MG63 (cell line): ENCODE data around the gene CRIP3. TPM values are rescaled to one million over a fixed set of nuclear protein-coding genes. Genes with fewer than 3 reads are reported as not detected.

ENCODE experiments used
- DNase-seq: peaks from one replicate; pipeline ENCODE4 v3.0.0-alpha.2; 2020
- H3K27me3 ChIP-seq: fragments of 250-450 bp; sonication (Bioruptor Pico); 2 replicates; pipeline ENCODE4 v1.5.1; 2020; ENCODE audit warnings: mild to moderate bottlenecking, moderate library complexity
- H3K36me3 ChIP-seq: fragments of 250-450 bp; sonication (Bioruptor Pico); 2 replicates; pipeline ENCODE4 v1.5.1; 2020; ENCODE audit warnings: mild to moderate bottlenecking, moderate library complexity
- H3K4me3 ChIP-seq: fragments of 250-450 bp; sonication (Bioruptor Pico); 2 replicates; pipeline ENCODE4 v1.5.1; 2020; ENCODE audit warnings: mild to moderate bottlenecking, moderate library complexity
- H3K9me3 ChIP-seq: fragments of 250-450 bp; sonication (Bioruptor Pico); 2 replicates; pipeline ENCODE4 v1.5.1; 2020; ENCODE audit warnings: mild to moderate bottlenecking, moderate library complexity
- total RNA-seq: library from RNA; depleted of rRNA; stranded (reverse); fragments of >200 nt; shearing (Covaris generic); gene quantifications from 2 replicates; pipeline ENCODE4 v1.2.3, GENCODE V29; 2014; ENCODE audit warnings: low replicate concordance

The CRIP3 gene
- total RNA-seq, 1 experiment from 2014 or later: not detected

GRCh38 chr6:43283514-43283901, 25.1 kb downstream of the CRIP3 start:
- DNase-seq: no peak
- no peaks in the 10 kb centered on the region for H3K36me3 ChIP-seq

GRCh38 chr6:43282636-43283513, 25.8 kb downstream of the CRIP3 start:
- H3K4me3 ChIP-seq: no peak overlapping the region
- no peaks in the 10 kb centered on the region for H3K27me3 ChIP-seq
- no peaks in the 10 kb centered on the region for H3K9me3 ChIP-seq
- no peak for DNase-seq
- H3K36me3 ChIP-seq: no peaks in the 10 kb centered on the region

More at GRCh38 chr6:43283514-43283901, 25.1 kb downstream of the CRIP3 start:
- Histone ChIP-seq H3K4me3 (no peak overlapping the region), H3K9me3 (no peaks in the 10 kb centered on the region), H3K27me3 (no peaks in the 10 kb centered on the region)

- no peaks in the 10 kb centered on the region for H3K9me3 ChIP-seq
- H3K4me3 ChIP-seq: no peak overlapping the region
- no peaks in the 10 kb centered on the region for H3K36me3 ChIP-seq
- no peaks in the 10 kb centered on the region for H3K27me3 ChIP-seq
- no peak for DNase-seq
These were observed 26.6 kb downstream of the CRIP3 start for GRCh38 chr6:43282060-43282459.

GRCh38 chr6:43280234-43280633, 28.4 kb downstream of the CRIP3 start:
- no peaks in the 10 kb centered on the region for H3K36me3 ChIP-seq
- H3K27me3 ChIP-seq: no peaks in the 10 kb centered on the region
- H3K4me3 ChIP-seq: no peak overlapping the region
- no peaks in the 10 kb centered on the region for H3K9me3 ChIP-seq
- no peak for DNase-seq

GRCh38 chr6:43278524-43279078, 30.0 kb downstream of the CRIP3 start:
- H3K9me3 ChIP-seq: no peaks in the 10 kb centered on the region

GRCh38 chr6:43277643-43278523, 30.7 kb downstream of the CRIP3 start:
- no peak for DNase-seq
- Histone ChIP-seq H3K9me3 (no peaks in the 10 kb centered on the region), H3K4me3 (no peak overlapping the region), H3K27me3 (no peaks in the 10 kb centered on the region), H3K36me3 (no peaks in the 10 kb centered on the region)

More at GRCh38 chr6:43278524-43279078, 30.0 kb downstream of the CRIP3 start:
- no peak for DNase-seq
- no peak overlapping the region for H3K4me3 ChIP-seq
- H3K27me3 ChIP-seq: no peaks in the 10 kb centered on the region
- H3K36me3 ChIP-seq: no peaks in the 10 kb centered on the region

- Histone ChIP-seq H3K27me3 (no peaks in the 10 kb centered on the region), H3K4me3 (no peak overlapping the region), H3K9me3 (no peaks in the 10 kb centered on the region), H3K36me3 (no peaks in the 10 kb centered on the region)
- DNase-seq: no peak
These were observed 31.4 kb downstream of the CRIP3 start for GRCh38 chr6:43277306-43277642.

- Histone ChIP-seq H3K36me3 (no peaks in the 10 kb centered on the region), H3K4me3 (no peak overlapping the region), H3K9me3 (no peaks in the 10 kb centered on the region), H3K27me3 (no peaks in the 10 kb centered on the region)
- no peak for DNase-seq
These were observed 31.9 kb downstream of the CRIP3 start for GRCh38 chr6:43276577-43277305.

GRCh38 chr6:43275801-43276576, 32.6 kb downstream of the CRIP3 start:
- H3K4me3 ChIP-seq: no peak overlapping the region
- no peak for DNase-seq

GRCh38 chr6:43274916-43275597, 33.6 kb downstream of the CRIP3 start:
- H3K36me3 ChIP-seq: no peaks in the 10 kb centered on the region
- H3K9me3 ChIP-seq: no peaks in the 10 kb centered on the region
- no peaks in the 10 kb centered on the region for H3K27me3 ChIP-seq
- DNase-seq: no peak
- no peak overlapping the region for H3K4me3 ChIP-seq

More at GRCh38 chr6:43275801-43276576, 32.6 kb downstream of the CRIP3 start:
- Histone ChIP-seq H3K27me3 (no peaks in the 10 kb centered on the region), H3K36me3 (no peaks in the 10 kb centered on the region), H3K9me3 (no peaks in the 10 kb centered on the region)

- Histone ChIP-seq H3K4me3 (no peak overlapping the region), H3K27me3 (no peaks in the 10 kb centered on the region), H3K36me3 (no peaks in the 10 kb centered on the region), H3K9me3 (no peaks in the 10 kb centered on the region)
- no peak for DNase-seq
These were observed 34.3 kb downstream of the CRIP3 start for GRCh38 chr6:43274127-43274915.

- Histone ChIP-seq H3K4me3 (no peak overlapping the region), H3K36me3 (no peaks in the 10 kb centered on the region), H3K9me3 (no peaks in the 10 kb centered on the region), H3K27me3 (no peaks in the 10 kb centered on the region)
- DNase-seq: no peak
These were observed 34.9 kb downstream of the CRIP3 start for GRCh38 chr6:43273707-43274106.

- no peaks in the 10 kb centered on the region for H3K9me3 ChIP-seq
- no peak overlapping the region for H3K4me3 ChIP-seq
- H3K27me3 ChIP-seq: no peaks in the 10 kb centered on the region
- no peak for DNase-seq
- H3K36me3 ChIP-seq: no peaks in the 10 kb centered on the region
These were observed 36.7 kb downstream of the CRIP3 start for GRCh38 chr6:43271944-43272343.

- no peaks in the 10 kb centered on the region for H3K27me3 ChIP-seq
- H3K9me3 ChIP-seq: no peaks in the 10 kb centered on the region
- H3K36me3 ChIP-seq: no peaks in the 10 kb centered on the region
- DNase-seq: no peak
- no peak overlapping the region for H3K4me3 ChIP-seq
These were observed 37.4 kb downstream of the CRIP3 start for GRCh38 chr6:43271103-43271815.
